ENCODE measurements around the gene TLCD2.
"Not testable (repeated sequence)": the region's sequence is repeated elsewhere in the genome, so short reads cannot be mapped to it uniquely, and the experiment has no call there.

The TLCD2 gene

GRCh38 chr17:1703063-1703462, 7.1 kb downstream of the TLCD2 start:
- Histone ChIP-seq H2AFZ (ENCODE audit: low read length) (peak overlapping the region; percentile 5), H3K79me1 (ENCODE audit: low read depth, low read length) (no peaks in the 10 kb centered on the region), H2BK15ac (ENCODE audit: low read length) (no peak overlapping the region), H2BK5ac (ENCODE audit: low read length) (no peak overlapping the region), H3K23ac (ENCODE audit: low read depth, low read length, poor library complexity) (no peak overlapping the region), H3K14ac (ENCODE audit: low read length) (no peak overlapping the region), H3K4me2 (ENCODE audit: insufficient read depth, low read length, poor library complexity, severe bottlenecking) (no peak overlapping the region), H3K27me3 (ENCODE audit: control insufficient read depth in 3 of 3, insufficient read depth in 3 of 3, low read depth in 1 of 3, low read length in 3 of 3) (no peaks in the 10 kb centered on the region), H3K4me3 (ENCODE audit: low read length in 2 of 2) (no peak overlapping the region), H3K4me1 (ENCODE audit: control insufficient read depth in 2 of 2, insufficient read depth in 1 of 2, low read depth in 1 of 2, low read length in 2 of 2) (peaks cover 2 to 5% of the 10 kb centered on the region in 2 donors), H4K91ac (ENCODE audit: low read depth, low read length, poor library complexity) (no peak overlapping the region), H3K36me3 (replicated peaks in 1 of 2; ENCODE audit: control insufficient read depth in 2 of 2, insufficient read depth in 2 of 2, low read length in 2 of 2) (no peaks in the 10 kb centered on the region), H3K18ac (ENCODE audit: low read length) (no peak overlapping the region), H2AK5ac (ENCODE audit: low read depth, low read length) (no peak overlapping the region), H2BK120ac (ENCODE audit: low read depth, low read length) (no peak overlapping the region), H3K9ac (ENCODE audit: low read depth, low read length, poor library complexity) (no peak overlapping the region), H2BK12ac (ENCODE audit: low read length) (no peak overlapping the region), H3K4ac (ENCODE audit: low read length) (no peak overlapping the region), H3K27ac (replicated peaks; ENCODE audit: low read length) (no peak overlapping the region), H3K9me3 (replicated peaks in 1 of 2; ENCODE audit: control insufficient read depth in 2 of 2, insufficient read depth in 1 of 2, low read depth in 1 of 2, low read length in 2 of 2) (no peaks in the 10 kb centered on the region), H4K8ac (ENCODE audit: low read depth, low read length) (no peak overlapping the region)
- no peak for DNase-seq (ENCODE audit: low spot score)
- no CpG with 5 or more reads among the region's 4 CpGs for WGBS, 2 donors (ENCODE audit: extremely low coverage in 2 of 2, insufficient read length in 2 of 2, insufficient replicate concordance in 1 of 2)

DNA sequence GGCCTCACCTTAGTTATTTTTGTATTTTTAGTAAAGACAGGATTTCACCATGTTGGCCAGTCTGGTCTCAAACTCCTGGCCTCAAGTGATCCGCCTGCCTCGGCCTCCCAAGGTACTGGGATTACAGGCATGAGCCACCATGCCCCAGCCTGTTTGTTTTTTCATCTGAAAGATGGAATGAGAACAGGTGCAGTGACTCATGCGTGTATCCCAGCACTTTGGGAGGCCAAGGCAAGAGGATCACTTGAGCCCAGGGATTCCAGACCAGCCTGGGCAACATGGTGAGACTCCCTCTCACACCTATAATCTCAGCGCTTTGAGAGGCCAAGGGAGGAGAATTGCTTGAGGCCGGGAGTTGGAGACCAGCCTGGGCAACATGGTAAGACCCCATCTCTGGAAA, 10.3 kb downstream of the TLCD2 start:
- not testable (repeated sequence) for H3K9me3 ChIP-seq (replicated peaks in 1 of 2; ENCODE audit: control insufficient read depth in 2 of 2, insufficient read depth in 1 of 2, low read depth in 1 of 2, low read length in 2 of 2); H3K36me3 ChIP-seq (replicated peaks in 1 of 2; ENCODE audit: control insufficient read depth in 2 of 2, insufficient read depth in 2 of 2, low read length in 2 of 2); H3K79me1 ChIP-seq (ENCODE audit: low read depth, low read length); H3K9ac ChIP-seq (ENCODE audit: low read depth, low read length, poor library complexity); DNase-seq (ENCODE audit: low spot score); H4K91ac ChIP-seq (ENCODE audit: low read depth, low read length, poor library complexity); H3K23ac ChIP-seq (ENCODE audit: low read depth, low read length, poor library complexity); H2AK5ac ChIP-seq (ENCODE audit: low read depth, low read length); H2BK5ac ChIP-seq (ENCODE audit: low read length); H4K8ac ChIP-seq (ENCODE audit: low read depth, low read length); H3K4ac ChIP-seq (ENCODE audit: low read length); H3K27ac ChIP-seq (replicated peaks; ENCODE audit: low read length); H3K4me2 ChIP-seq (ENCODE audit: insufficient read depth, low read length, poor library complexity, severe bottlenecking); H2BK12ac ChIP-seq (ENCODE audit: low read length); H2BK15ac ChIP-seq (ENCODE audit: low read length); H2BK120ac ChIP-seq (ENCODE audit: low read depth, low read length); H2AFZ ChIP-seq (ENCODE audit: low read length); H3K4me3 ChIP-seq (ENCODE audit: low read length in 2 of 2); H3K27me3 ChIP-seq (ENCODE audit: control insufficient read depth in 3 of 3, insufficient read depth in 3 of 3, low read depth in 1 of 3, low read length in 3 of 3); H3K4me1 ChIP-seq (ENCODE audit: control insufficient read depth in 2 of 2, insufficient read depth in 1 of 2, low read depth in 1 of 2, low read length in 2 of 2); H3K18ac ChIP-seq (ENCODE audit: low read length); H3K14ac ChIP-seq (ENCODE audit: low read length)
- WGBS, 2 donors (ENCODE audit: extremely low coverage in 2 of 2, insufficient read length in 2 of 2, insufficient replicate concordance in 1 of 2), result no CpG with 5 or more reads among the region's 5 CpGs

DNA sequence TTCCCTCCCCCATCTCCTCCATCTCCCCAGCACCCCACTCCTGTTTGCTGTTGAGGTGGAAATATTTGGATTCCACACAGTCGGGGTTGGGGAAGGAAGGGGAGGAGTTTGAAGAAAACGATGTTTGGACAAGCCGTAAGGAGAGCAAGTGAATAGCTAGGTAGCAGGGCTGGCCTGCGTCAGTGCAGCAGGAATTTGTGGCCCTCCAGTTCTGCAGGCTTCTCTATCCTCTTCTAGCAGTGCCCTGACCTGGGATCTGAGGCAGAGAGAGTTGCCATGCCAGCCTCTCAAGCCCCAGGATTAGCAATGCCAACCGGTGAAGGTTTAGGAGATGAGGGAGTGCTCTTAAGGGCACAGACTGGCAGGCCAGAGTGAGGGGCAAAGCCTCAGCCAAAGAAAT, 12.5 kb downstream of the TLCD2 start:
- Histone ChIP-seq H3K4me2 (ENCODE audit: insufficient read depth, low read length, poor library complexity, severe bottlenecking) (no peak overlapping the region), H2AK5ac (ENCODE audit: low read depth, low read length) (peak overlapping the region; percentile 60), H3K4me3 (ENCODE audit: low read length in 2 of 2) (no peak overlapping the region), H3K9ac (ENCODE audit: low read depth, low read length, poor library complexity) (no peak overlapping the region), H3K4me1 (ENCODE audit: control insufficient read depth in 2 of 2, insufficient read depth in 1 of 2, low read depth in 1 of 2, low read length in 2 of 2) (no peaks in the 10 kb centered on the region), H2BK120ac (ENCODE audit: low read depth, low read length) (no peak overlapping the region), H3K4ac (ENCODE audit: low read length) (no peak overlapping the region), H3K27me3 (ENCODE audit: control insufficient read depth in 3 of 3, insufficient read depth in 3 of 3, low read depth in 1 of 3, low read length in 3 of 3) (no peaks in the 10 kb centered on the region), H3K79me1 (ENCODE audit: low read depth, low read length) (no peaks in the 10 kb centered on the region), H2BK15ac (ENCODE audit: low read length) (no peak overlapping the region), H3K14ac (ENCODE audit: low read length) (no peak overlapping the region), H4K8ac (ENCODE audit: low read depth, low read length) (no peak overlapping the region), H3K23ac (ENCODE audit: low read depth, low read length, poor library complexity) (no peak overlapping the region), H2BK5ac (ENCODE audit: low read length) (no peak overlapping the region), H2AFZ (ENCODE audit: low read length) (peak overlapping the region; percentile 83), H3K18ac (ENCODE audit: low read length) (no peak overlapping the region), H3K27ac (replicated peaks; ENCODE audit: low read length) (no peak overlapping the region), H3K9me3 (replicated peaks in 1 of 2; ENCODE audit: control insufficient read depth in 2 of 2, insufficient read depth in 1 of 2, low read depth in 1 of 2, low read length in 2 of 2) (no peaks in the 10 kb centered on the region), H3K36me3 (replicated peaks in 1 of 2; ENCODE audit: control insufficient read depth in 2 of 2, insufficient read depth in 2 of 2, low read length in 2 of 2) (no peaks in the 10 kb centered on the region), H4K91ac (ENCODE audit: low read depth, low read length, poor library complexity) (no peak overlapping the region), H2BK12ac (ENCODE audit: low read length) (no peak overlapping the region)
- DNase-seq (ENCODE audit: low spot score), result no peak
- no CpG with 5 or more reads among the region's 5 CpGs for WGBS, 2 donors (ENCODE audit: extremely low coverage in 2 of 2, insufficient read length in 2 of 2, insufficient replicate concordance in 1 of 2)

- H3K36me3 ChIP-seq (replicated peaks in 1 of 2; ENCODE audit: control insufficient read depth in 2 of 2, insufficient read depth in 2 of 2, low read length in 2 of 2), result no peaks in the 10 kb centered on the region
- H3K23ac ChIP-seq (ENCODE audit: low read depth, low read length, poor library complexity), result no peak overlapping the region
- H3K9ac ChIP-seq (ENCODE audit: low read depth, low read length, poor library complexity), result no peak overlapping the region
Observed at GRCh38 chr17:1695365-1695764, 14.8 kb downstream of the TLCD2 start.

More at GRCh38 chr17:1695365-1695764, 14.8 kb downstream of the TLCD2 start:
- H3K27ac ChIP-seq (replicated peaks; ENCODE audit: low read length), result no peak overlapping the region
- no peak overlapping the region for H3K4me2 ChIP-seq (ENCODE audit: insufficient read depth, low read length, poor library complexity, severe bottlenecking)
- no peaks in the 10 kb centered on the region for H3K79me1 ChIP-seq (ENCODE audit: low read depth, low read length)
- no peak overlapping the region for H2AFZ ChIP-seq (ENCODE audit: low read length)
- peaks cover 2 to 4% of the 10 kb centered on the region in 2 donors for H3K9me3 ChIP-seq (replicated peaks in 1 of 2; ENCODE audit: control insufficient read depth in 2 of 2, insufficient read depth in 1 of 2, low read depth in 1 of 2, low read length in 2 of 2)
- H3K4ac ChIP-seq (ENCODE audit: low read length), result no peak overlapping the region
- no CpG with 5 or more reads among the region's 8 CpGs for WGBS, 2 donors (ENCODE audit: extremely low coverage in 2 of 2, insufficient read length in 2 of 2, insufficient replicate concordance in 1 of 2)
- no peak overlapping the region for H4K91ac ChIP-seq (ENCODE audit: low read depth, low read length, poor library complexity)
- no peaks in the 10 kb centered on the region for H3K27me3 ChIP-seq (ENCODE audit: control insufficient read depth in 3 of 3, insufficient read depth in 3 of 3, low read depth in 1 of 3, low read length in 3 of 3)
- H3K14ac ChIP-seq (ENCODE audit: low read length), result no peak overlapping the region
- no peaks in the 10 kb centered on the region for H3K4me1 ChIP-seq (ENCODE audit: control insufficient read depth in 2 of 2, insufficient read depth in 1 of 2, low read depth in 1 of 2, low read length in 2 of 2)
- no peak overlapping the region for H3K18ac ChIP-seq (ENCODE audit: low read length)
- H2BK15ac ChIP-seq (ENCODE audit: low read length), result no peak overlapping the region
- no peak overlapping the region for H2BK120ac ChIP-seq (ENCODE audit: low read depth, low read length)
- no peak overlapping the region for H2BK5ac ChIP-seq (ENCODE audit: low read length)
- H3K4me3 ChIP-seq (ENCODE audit: low read length in 2 of 2), result no peak overlapping the region
- no peak for DNase-seq (ENCODE audit: low spot score)
- no peak overlapping the region for H4K8ac ChIP-seq (ENCODE audit: low read depth, low read length)
- H2BK12ac ChIP-seq (ENCODE audit: low read length), result no peak overlapping the region
- H2AK5ac ChIP-seq (ENCODE audit: low read depth, low read length), result no peak overlapping the region

Data from neuronal stem cell (in vitro differentiated cells).